Measurements from ENCODE around the gene MRPS34. TPM values are rescaled to one million over a fixed set of nuclear protein-coding genes. Genes with fewer than 3 reads are reported as not detected.

MRPS34 gene
- total RNA-seq, 1 experiment from 2014 or later, result 109 TPM

GRCh38 chr16:1788095-1788707, 15.3 kb upstream of the MRPS34 start:
- intact Hi-C loops (cut with micrococcal nuclease; ENCODE audit: unreplicated experiment), result no loop called here
- Mint-ChIP-seq H3K4me3 (ENCODE audit: unreplicated experiment) (no peak overlapping the region), H3K4me1 (ENCODE audit: low read depth, unreplicated experiment) (no peaks in the 10 kb centered on the region), H3K27me3 (ENCODE audit: insufficient read depth, unreplicated experiment) (no peaks in the 10 kb centered on the region), H3K9me3 (ENCODE audit: unreplicated experiment) (no peaks in the 10 kb centered on the region), H3K36me3 (ENCODE audit: insufficient read depth, unreplicated experiment) (peaks cover 25% of the 10 kb centered on the region), H3K27ac (ENCODE audit: unreplicated experiment) (no peak overlapping the region)
- DNase-seq, result no peak
- POLR2A ChIA-PET, result no interaction called here
- Histone ChIP-seq H3K36me3 (ENCODE audit: control insufficient read depth, insufficient read depth, low read length) (peaks cover 2% of the 10 kb centered on the region; the same call in 1 of the 2 replicates), H3K4me3 (ENCODE audit: low read depth, low read length) (no peak overlapping the region), H3K4me1 (no peaks in the 10 kb centered on the region), H3K9me3 (no peaks in the 10 kb centered on the region), H3K27me3 (replicated peaks; ENCODE audit: control insufficient read depth, insufficient read depth, low read length) (no peaks in the 10 kb centered on the region)
- no TSS peak for BruUV-seq (replicated peaks)
- TF ChIP-seq CTCF (IDR thresholded peaks at IDR 0.05; ENCODE audit: insufficient read depth in 1 of 2, low read depth in 1 of 2, low read length in 1 of 2, severe bottlenecking in 1 of 2, unreplicated experiment in 1 of 2), result no peak
- CTCF ChIA-PET, result no interaction called here

DNA sequence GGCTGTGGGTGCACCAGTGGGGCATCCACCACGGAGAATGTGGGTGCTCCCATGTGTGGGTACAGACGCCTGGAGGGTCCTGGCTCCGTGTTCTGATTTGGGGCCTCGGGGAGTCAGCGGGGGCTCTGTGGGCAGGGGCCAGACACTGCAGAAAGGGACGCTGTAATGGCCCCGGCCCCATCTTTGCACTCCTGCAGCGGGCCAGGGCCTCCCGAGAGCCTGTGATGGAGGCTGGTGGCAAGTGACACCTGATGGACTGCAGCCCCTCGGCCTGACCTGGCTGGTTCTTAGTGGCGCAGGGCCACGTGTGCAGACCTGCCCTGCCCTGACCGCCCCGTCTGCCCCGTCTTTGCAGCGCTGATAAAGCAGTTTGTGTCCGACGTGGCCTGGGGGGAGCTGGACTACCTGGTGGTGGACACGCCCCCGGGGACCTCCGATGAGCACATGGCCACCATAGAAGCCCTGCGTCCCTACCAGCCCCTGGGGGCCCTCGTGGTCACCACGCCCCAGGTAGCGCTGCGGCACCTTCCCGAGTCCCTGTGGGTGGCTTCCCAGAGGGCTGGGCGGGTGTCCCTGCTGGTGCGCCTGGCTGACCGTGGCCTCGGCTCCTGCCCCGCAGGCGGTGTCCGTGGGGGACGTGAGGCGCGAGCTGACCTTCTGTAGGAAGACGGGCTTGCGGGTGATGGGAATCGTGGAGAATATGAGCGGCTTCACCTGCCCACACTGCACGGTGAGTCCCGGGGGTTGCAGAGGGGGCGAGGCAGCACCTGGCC, 14.6 kb upstream of the MRPS34 start:
- no peaks in the 10 kb centered on the region for H3K4me1 Mint-ChIP-seq (ENCODE audit: low read depth, unreplicated experiment)
- Histone ChIP-seq H3K27me3 (replicated peaks; ENCODE audit: control insufficient read depth, insufficient read depth, low read length) (no peaks in the 10 kb centered on the region), H3K36me3 (ENCODE audit: control insufficient read depth, insufficient read depth, low read length) (peaks cover 2% of the 10 kb centered on the region; the same call in 1 of the 2 replicates), H3K4me3 (ENCODE audit: low read depth, low read length) (no peak overlapping the region), H3K9me3 (no peaks in the 10 kb centered on the region), H3K4me1 (no peaks in the 10 kb centered on the region)
- H3K9me3 Mint-ChIP-seq (ENCODE audit: unreplicated experiment), result no peaks in the 10 kb centered on the region
- H3K27ac Mint-ChIP-seq (ENCODE audit: unreplicated experiment), result no peak overlapping the region
- POLR2A ChIA-PET, result no interaction called here
- DNase-seq, result no peak
- H3K36me3 Mint-ChIP-seq (ENCODE audit: insufficient read depth, unreplicated experiment), result peaks cover 32% of the 10 kb centered on the region
- H3K27me3 Mint-ChIP-seq (ENCODE audit: insufficient read depth, unreplicated experiment), result no peaks in the 10 kb centered on the region
- TF ChIP-seq CTCF (IDR thresholded peaks at IDR 0.05; ENCODE audit: insufficient read depth in 1 of 2, low read depth in 1 of 2, low read length in 1 of 2, severe bottlenecking in 1 of 2, unreplicated experiment in 1 of 2), result no peak
- H3K4me3 Mint-ChIP-seq (ENCODE audit: unreplicated experiment), result no peak overlapping the region
- intact Hi-C loops (cut with micrococcal nuclease; ENCODE audit: unreplicated experiment), result no loop called here
- CTCF ChIA-PET, result no interaction called here
- no TSS peak for BruUV-seq (replicated peaks)

GRCh38 chr16:1787056-1787321, 14.1 kb upstream of the MRPS34 start:
- CTCF ChIA-PET, result no interaction called here
- Mint-ChIP-seq H3K27ac (ENCODE audit: unreplicated experiment) (no peak overlapping the region), H3K27me3 (ENCODE audit: insufficient read depth, unreplicated experiment) (no peaks in the 10 kb centered on the region), H3K36me3 (ENCODE audit: insufficient read depth, unreplicated experiment) (peaks cover 37% of the 10 kb centered on the region), H3K4me3 (ENCODE audit: unreplicated experiment) (no peak overlapping the region), H3K9me3 (ENCODE audit: unreplicated experiment) (no peaks in the 10 kb centered on the region), H3K4me1 (ENCODE audit: low read depth, unreplicated experiment) (no peaks in the 10 kb centered on the region)
- Histone ChIP-seq H3K4me1 (no peaks in the 10 kb centered on the region), H3K36me3 (ENCODE audit: control insufficient read depth, insufficient read depth, low read length) (peaks cover 2% of the 10 kb centered on the region; the same call in 1 of the 2 replicates), H3K27me3 (replicated peaks; ENCODE audit: control insufficient read depth, insufficient read depth, low read length) (no peaks in the 10 kb centered on the region), H3K4me3 (ENCODE audit: low read depth, low read length) (no peak overlapping the region), H3K9me3 (no peaks in the 10 kb centered on the region)
- BruUV-seq (replicated peaks), result no TSS peak
- POLR2A ChIA-PET, result no interaction called here
- DNase-seq, result no peak
- intact Hi-C loops (cut with micrococcal nuclease; ENCODE audit: unreplicated experiment), result no loop called here
- TF ChIP-seq CTCF (IDR thresholded peaks at IDR 0.05; ENCODE audit: insufficient read depth in 1 of 2, low read depth in 1 of 2, low read length in 1 of 2, severe bottlenecking in 1 of 2, unreplicated experiment in 1 of 2), result no peak

Measured in Caco-2 (cell line).